HG02840 (cell line): ENCODE data around the gene LAMTOR5.
"Not testable (repeated sequence)": the region's sequence is repeated elsewhere in the genome, so short reads cannot be mapped to it uniquely, and the experiment has no call there.

ENCODE experiments used
- ATAC-seq: cut with Tn5 transposase; IDR thresholded peaks from one replicate; pipeline ENCODE4 v1.9.1; 2021; ENCODE audit warnings: mild to moderate bottlenecking, moderate library complexity, moderate number of reproducible peaks; ENCODE audit not compliant: unreplicated experiment, low FRiP score

The LAMTOR5 gene

GRCh38 chr1:110407260-110408210 lies at the start of gene LAMTOR5:
LAMTOR5 (minus strand) TSS chr1:110407694; CDS start chr1:110407620, 74 bp downstream.
- peak; percentile 85 for ATAC-seq

GRCh38 chr1:110457206-110457605 lies 49.7 kb upstream of the LAMTOR5 start:
- no peak for ATAC-seq

- ATAC-seq, result no peak
These were observed 47.7 kb upstream of the LAMTOR5 start for GRCh38 chr1:110455151-110455550.

GRCh38 chr1:110454328-110454727 lies 46.8 kb upstream of the LAMTOR5 start:
- ATAC-seq, result no peak

GRCh38 chr1:110453829-110454228 lies 46.3 kb upstream of the LAMTOR5 start:
- ATAC-seq, result no peak

GRCh38 chr1:110452330-110452729 lies 44.8 kb upstream of the LAMTOR5 start:
- no peak for ATAC-seq

GRCh38 chr1:110450929-110451328 lies 43.4 kb upstream of the LAMTOR5 start, which contains the start of gene PROK1:
PROK1 (plus strand) TSS chr1:110451149; CDS start chr1:110451217, 68 bp downstream.
- no peak for ATAC-seq

GRCh38 chr1:110449661-110450651 lies 42.5 kb upstream of the LAMTOR5 start:
- ATAC-seq, result no peak

- no peak for ATAC-seq
These were observed 37.1 kb upstream of the LAMTOR5 start for GRCh38 chr1:110444561-110444960.

- ATAC-seq, result no peak
These were observed 36.0 kb upstream of the LAMTOR5 start for GRCh38 chr1:110443451-110443850.

- ATAC-seq, result no peak
These were observed 34.4 kb upstream of the LAMTOR5 start for GRCh38 chr1:110441888-110442287.

GRCh38 chr1:110440877-110441276 lies 33.4 kb upstream of the LAMTOR5 start:
- no peak for ATAC-seq

GRCh38 chr1:110439873-110440272 lies 32.4 kb upstream of the LAMTOR5 start:
- not testable (repeated sequence) for ATAC-seq

GRCh38 chr1:110438893-110439292 lies 31.4 kb upstream of the LAMTOR5 start:
- no peak for ATAC-seq

- ATAC-seq, result not testable (repeated sequence)
These were observed 30.3 kb upstream of the LAMTOR5 start for GRCh38 chr1:110437645-110438299.

- no peak for ATAC-seq
These were observed 29.1 kb upstream of the LAMTOR5 start for GRCh38 chr1:110436635-110437034.

- no peak for ATAC-seq
These were observed 27.5 kb upstream of the LAMTOR5 start for GRCh38 chr1:110434946-110435345.

- ATAC-seq, result no peak
These were observed 26.3 kb upstream of the LAMTOR5 start for GRCh38 chr1:110433803-110434202.

GRCh38 chr1:110433213-110433612 lies 25.7 kb upstream of the LAMTOR5 start:
- no peak for ATAC-seq

GRCh38 chr1:110430901-110431300 lies 23.4 kb upstream of the LAMTOR5 start:
- ATAC-seq, result no peak
